T-helper 1 cell treated with Interleukin-12 subunit alpha and Interleukin-12 subunit beta and Interleukin-4 antibody, amounts not matched to agents 30 ng/mL and 1 ng/mL, for 36 hours (primary cell): ENCODE measurements around the gene SBNO1. TPM values are rescaled to one million over a fixed set of nuclear protein-coding genes. Genes with fewer than 3 reads are reported as not detected.
"Not testable (repeated sequence)": the region's sequence is repeated elsewhere in the genome, so short reads cannot be mapped to it uniquely, and the experiment has no call there.

Experiments
- intact Hi-C: fragments of 100-400 bp; cut with micrococcal nuclease; formaldehyde crosslinking; loops from one replicate; pipeline ENCODE4 v1.15.1; 2024
- total RNA-seq: library from RNA; stranded (reverse); gene quantifications from 2 replicates; pipeline ENCODE4 v1.2.3, GENCODE V29; 2022

SBNO1 gene
- total RNA-seq, 1 donor from 2014 or later: 44.1 TPM

- intact Hi-C loops: loop anchor here (1.0 kb wide), 4 partner anchors 24 to 193 kb away; partner anchors contain the start of genes MPHOSPH9 and MTRFR
These were observed 24.4 kb upstream of the SBNO1 start for GRCh38 chr12:123388951-123389559.

DNA sequence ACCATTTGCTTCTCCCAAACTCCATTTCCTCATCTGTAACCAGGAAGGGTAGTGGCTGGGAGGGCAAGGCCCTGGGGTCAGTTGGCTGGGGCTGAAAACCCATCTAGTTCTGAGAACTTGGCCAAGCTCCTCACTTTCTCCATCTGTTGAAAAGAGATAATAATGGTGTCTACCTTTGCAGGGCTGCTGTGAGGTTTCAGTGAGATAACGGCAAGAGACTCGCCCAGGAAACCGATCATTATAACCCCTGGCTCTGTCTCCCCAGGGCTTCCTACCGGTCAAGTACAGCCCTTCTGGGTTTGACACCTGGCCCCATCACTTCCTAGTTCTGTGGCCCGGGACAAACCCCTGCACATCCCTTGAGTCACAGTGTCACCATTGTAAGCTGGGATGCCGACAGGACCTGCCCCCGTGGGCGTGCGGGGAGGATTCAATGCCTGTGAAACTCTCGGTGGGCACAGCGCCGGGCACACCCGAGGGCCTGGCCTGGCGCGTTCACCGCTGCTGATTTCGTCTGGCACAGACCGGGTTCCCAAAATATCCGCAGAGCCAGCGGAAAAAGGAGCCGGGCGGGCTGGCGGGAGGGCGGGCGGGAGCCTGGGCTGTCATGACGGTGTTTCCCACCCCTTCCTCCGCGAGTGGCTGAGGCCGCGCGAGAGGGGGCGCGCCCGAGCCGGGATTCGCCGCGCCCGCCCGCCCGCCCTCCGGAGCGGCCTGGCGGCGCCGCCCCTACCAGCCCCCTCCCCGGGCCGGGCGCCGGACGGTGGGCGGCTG lies 23.7 kb upstream of the SBNO1 start:
- intact Hi-C loops: loop anchor here (1.0 kb wide), 4 partner anchors 23 to 194 kb away; partner anchors contain the start of genes MPHOSPH9 and MTRFR

DNA sequence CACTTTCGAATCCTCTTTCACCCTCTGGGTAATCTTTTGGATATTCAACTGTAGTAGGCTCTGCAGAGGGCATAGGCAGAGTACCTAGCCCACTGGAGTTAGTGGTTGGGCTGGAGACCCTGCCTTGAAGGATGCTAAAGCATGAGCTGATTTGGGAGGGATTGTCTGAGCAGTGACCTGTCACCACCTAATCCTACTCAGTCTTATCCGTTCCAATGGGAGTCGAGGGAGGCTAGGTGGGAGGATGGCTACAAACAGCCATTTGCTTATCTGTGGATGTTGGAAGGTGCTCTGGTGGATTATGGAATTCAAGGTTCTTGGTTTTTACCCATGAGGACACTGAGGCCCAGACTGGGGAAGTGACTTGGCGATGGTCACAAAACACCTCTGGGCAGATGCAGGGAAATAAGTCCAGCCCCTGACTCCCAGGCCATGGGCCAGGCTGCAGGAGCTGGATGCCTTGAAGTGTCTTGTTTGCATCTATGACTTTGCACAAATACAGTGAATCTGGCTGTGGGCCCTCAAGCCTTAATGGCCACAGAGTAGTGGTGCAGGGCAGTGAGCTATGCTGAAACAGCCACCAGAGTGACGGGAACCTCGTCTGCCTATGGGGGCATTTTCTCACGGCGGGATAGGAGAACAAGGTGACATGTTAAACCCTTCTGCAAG lies 23.0 kb upstream of the SBNO1 start:
- intact Hi-C loops: loop anchor here (1.0 kb wide), 4 partner anchors 22 to 195 kb away; partner anchors contain the start of genes MPHOSPH9 and MTRFR

GRCh38 chr12:123385536-123385935 lies 20.9 kb upstream of the SBNO1 start:
- intact Hi-C loops: not testable (repeated sequence)

DNA sequence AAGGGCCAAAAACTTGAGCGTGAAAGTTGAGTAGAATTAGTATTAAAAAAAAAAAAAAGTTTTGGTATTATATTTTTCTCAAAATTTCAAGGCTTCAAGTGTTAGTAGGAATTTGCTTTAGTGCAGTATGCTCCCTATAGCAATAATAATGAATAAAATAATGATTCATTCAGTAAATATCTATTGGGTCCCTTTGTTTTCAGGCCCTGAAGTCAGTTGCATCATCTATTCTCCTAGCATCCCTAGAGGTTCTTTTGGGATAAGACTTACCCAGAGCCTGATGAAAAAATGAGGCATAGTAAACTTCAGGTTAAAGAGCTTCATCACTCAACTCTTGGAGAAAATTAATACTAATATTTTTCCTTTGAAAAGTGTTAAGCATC lies 20.3 kb upstream of the SBNO1 start:
- intact Hi-C loops: loop anchor here (1.0 to 5.0 kb wide), 7 partner anchors 20 to 1182 kb away; partner anchors contain the start of genes DDX55, NCOR2, RILPL2 and SNRNP35

DNA sequence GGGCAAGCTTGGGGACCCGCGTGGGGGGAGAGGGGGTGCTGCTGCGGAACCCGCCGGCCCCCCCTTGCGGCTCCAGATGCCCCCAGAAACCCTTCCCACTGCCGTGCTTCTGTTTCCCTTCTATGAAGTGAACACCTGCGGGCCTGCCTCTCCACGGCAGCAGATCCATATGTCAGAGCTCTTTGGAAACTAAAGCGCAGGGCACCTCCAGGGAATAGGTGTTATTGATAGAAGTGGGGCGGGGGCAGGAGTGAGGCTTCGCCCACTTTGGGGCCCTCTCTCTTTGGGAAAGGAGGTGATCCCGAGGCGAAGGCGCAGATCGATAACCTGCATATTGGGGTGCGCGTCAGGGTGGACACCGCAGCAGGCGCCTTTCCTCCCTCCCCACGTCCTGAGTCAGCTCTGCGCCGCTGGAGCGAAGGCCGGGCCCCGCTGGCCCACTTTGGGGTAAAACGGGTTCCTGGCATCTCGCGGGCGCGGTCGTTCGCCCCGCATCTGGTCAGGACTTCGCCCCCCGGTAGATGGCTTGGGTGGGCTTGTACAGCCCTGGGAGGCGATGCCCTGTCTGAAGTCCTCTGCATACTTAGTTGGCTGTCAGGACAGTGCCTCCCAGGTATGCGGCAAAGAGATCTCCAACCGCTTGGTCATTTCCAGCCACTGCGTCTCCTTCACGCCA lies 19.8 kb upstream of the SBNO1 start:
- intact Hi-C loops: loop anchor here (1.0 to 5.0 kb wide), 7 partner anchors 19 to 1183 kb away; partner anchors contain the start of genes DDX55, NCOR2, RILPL2 and SNRNP35

DNA sequence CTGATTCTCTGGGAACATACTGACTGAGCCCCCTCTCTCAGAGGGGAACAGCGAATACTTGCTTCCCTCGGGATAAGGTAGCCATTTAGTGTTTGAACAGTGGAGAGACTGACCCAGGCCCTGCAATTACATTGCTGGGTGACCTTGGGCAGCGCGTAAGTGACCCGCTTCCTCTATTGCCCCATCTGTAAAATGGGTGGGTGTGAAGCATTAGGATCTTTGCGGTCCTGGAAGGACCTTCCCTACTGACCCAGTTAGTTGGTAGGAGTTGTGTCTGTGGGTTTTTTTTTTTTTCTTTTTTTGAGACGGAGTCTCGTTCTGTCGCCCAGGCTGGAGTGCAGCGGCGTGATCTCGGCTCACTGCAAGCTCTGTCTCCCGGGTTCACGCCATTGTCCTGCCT lies 18.0 kb upstream of the SBNO1 start:
- intact Hi-C loops: loop anchor here (2.0 to 5.0 kb wide), 4 partner anchors 220 to 1185 kb away; partner anchors contain the start of genes ATP6V0A2, DDX55, NCOR2 and OGFOD2

- intact Hi-C loops: no loop called here
These were observed 14.7 kb upstream of the SBNO1 start for GRCh38 chr12:123379391-123379790.

GRCh38 chr12:123372415-123372814 lies 7.8 kb upstream of the SBNO1 start:
- intact Hi-C loops: not testable (repeated sequence)

DNA sequence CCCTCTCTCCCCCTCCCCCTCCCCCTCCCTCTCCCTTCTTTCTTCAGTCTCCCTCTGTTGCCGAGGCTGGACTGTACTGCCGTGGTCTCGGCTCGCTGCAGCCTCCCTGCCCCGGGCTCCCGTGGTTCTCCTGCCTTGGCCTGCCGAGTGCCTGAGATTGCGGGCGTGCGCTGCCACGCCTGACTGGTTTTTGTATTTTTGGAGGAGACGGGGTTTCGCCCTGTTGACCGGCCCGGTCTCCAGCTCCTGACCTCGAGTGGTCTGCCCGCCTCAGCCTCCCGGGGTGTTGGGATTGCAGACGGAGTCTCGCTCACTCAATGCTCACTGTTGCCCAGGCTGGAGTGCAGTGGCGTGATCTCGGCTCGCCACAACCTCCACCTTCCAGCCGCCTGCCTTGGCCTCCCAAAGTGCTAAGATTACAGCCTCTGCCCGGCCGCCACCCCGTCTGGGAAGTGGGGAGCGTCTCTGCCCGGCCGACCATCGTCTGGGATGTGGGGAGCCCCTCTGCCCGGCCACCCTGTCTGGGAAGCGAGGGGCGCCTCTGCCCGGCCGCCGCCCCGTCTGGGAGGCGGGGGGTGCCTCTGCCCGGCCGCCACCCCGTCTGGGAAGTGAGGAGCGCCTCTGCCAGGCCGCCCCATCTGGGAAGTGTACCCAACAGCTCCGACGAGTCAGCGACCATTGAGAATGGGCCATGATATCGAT lies 7.2 kb upstream of the SBNO1 start:
- intact Hi-C loops: not testable (repeated sequence)

DNA sequence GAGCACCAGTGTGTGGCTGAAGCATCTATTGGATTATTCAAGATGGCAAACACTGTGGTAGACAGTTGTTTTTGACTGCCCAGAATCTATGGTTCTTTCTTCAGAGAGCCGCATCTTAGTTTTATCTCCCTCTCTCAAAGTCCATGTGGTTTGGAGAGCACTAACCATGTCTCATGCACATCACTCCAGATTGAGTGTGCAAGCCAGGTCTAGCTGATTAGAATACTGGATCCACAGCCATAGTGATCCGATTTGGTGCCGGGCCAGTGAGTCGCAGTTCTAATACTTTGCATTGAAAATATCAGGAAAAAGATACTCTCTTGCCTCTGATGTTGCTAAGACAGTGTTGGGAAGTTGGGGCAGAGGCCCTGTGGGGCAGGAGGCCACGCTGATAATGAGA lies 4.6 kb upstream of the SBNO1 start:
- intact Hi-C loops: loop anchor here (5.0 to 10.0 kb wide), 2 partner anchors 606 to 1553 kb away; partner anchors contain the start of genes CCDC92 and ZNF664

- intact Hi-C loops: loop anchor here (5.0 to 10.0 kb wide), 2 partner anchors 606 to 1554 kb away; partner anchors contain the start of genes CCDC92 and ZNF664
These were observed 3.8 kb upstream of the SBNO1 start for GRCh38 chr12:123368431-123368830.

- intact Hi-C loops: loop anchor here (5.0 to 10.0 kb wide), 2 partner anchors 607 to 1555 kb away; partner anchors contain the start of genes CCDC92 and ZNF664
These were observed 2.9 kb upstream of the SBNO1 start for GRCh38 chr12:123367511-123367910.

DNA sequence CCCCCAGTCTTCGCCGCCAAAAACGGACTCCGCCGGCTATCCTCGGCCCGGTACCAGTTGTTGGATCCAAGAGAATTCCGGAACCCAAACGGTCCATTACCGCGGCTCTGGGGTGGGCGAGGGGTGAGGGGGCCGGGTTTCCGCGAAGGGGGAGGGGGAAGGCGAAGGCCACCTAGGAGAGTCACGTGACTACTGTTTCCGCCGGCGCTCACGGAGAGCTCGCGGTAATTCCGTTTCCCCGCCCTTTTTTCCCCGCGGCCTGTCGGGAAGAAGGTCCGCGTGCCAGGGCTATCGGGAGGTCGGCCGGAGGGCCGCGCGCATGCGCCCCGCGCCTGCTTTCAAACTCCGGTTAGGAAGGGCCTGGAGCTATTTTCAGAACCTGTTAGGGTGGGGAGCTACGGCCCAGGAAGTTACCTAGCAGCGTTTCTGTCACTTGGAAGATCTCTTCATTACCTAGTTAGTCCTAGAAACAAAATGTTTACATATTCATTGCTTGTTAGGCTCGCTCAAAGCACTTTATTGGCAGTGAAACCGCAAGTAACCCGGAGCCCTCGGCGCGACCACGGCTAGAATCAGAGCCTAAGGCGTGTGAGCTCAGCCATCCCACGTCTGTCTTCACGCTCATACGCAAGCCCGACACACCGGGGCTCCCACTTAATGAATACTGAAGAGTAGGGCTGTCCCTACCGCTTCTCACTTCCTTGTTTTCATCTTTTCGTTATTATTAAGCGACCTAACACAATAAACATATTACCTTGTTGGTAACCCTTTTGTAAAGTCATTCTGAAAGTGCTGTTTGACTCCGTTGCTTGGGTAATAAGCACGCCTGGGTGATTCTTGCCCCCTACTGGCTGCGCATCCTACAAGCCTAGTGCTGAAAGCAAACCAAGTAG lies 624 bp upstream of the SBNO1 start:
- intact Hi-C loops: loop anchor here (1.0 to 10.0 kb wide), 16 partner anchors 19 to 1557 kb away; partner anchors contain the start of genes ATP6V0A2, CCDC92, CDK2AP1 and EIF2B1

DNA sequence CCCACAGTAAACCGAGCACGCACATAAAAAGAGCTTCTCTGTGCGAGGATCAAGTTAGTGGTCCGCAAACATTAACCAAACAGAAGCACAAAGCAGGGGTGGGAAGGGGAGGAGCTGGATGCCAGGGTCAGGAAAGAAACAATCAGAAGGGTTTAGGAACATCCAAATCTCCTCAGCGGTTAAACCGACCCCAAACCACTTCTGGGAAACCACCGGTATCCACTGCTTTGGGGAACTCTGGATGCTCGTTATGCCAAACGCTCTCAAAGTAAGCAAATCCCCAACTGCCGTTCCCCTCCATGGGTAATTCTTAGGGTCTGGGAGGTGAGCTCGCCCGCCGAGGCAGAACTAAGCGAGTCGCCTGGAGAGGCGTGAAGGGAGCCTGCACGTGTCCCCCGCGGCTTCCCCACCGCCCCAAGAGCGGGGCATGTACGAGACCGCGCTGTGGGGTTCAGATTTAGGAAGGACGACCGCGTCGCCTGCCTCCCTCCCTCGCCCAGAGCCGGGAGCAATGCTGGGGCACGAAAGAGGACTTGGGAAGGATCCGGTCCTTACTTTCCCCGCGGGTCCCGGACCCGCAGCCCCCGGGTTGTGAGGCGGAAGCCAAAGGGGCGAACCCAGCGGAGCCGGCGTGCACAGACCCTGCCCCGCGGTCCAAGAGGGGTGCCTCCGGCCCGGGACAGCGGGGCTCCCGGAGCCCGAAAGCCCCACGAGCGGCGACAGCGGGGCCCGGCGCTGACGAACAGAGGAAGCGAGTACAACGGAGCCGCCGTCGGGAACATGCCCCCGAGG lies 711 bp downstream of the SBNO1 start:
- intact Hi-C loops: loop anchor here (2.0 to 10.0 kb wide), 6 partner anchors 85 to 1628 kb away; partner anchors contain the start of genes ATP6V0A2, BRI3BP, CCDC92 and DDX55

DNA sequence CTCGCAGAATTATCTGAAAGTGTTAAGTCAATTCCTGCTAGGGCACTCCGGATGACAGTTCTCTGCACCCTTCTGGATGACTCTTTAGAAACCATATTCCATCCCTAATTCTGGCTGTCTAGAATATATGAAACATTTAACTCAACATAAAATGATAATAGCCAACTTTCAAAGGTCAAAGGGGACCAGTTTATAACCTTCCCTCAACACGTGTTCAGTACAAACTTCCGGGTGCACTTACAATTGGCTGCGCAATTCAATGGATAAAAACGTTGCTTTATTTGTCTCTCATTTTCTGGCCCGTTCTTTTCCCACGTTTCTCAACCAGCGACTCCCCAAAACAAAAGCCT lies 1.3 kb downstream of the SBNO1 start:
- intact Hi-C loops: loop anchor here (5.0 to 10.0 kb wide), 3 partner anchors 239 to 1629 kb away; partner anchors contain the start of genes BRI3BP, CCDC92, DDX55 and ZNF664

DNA sequence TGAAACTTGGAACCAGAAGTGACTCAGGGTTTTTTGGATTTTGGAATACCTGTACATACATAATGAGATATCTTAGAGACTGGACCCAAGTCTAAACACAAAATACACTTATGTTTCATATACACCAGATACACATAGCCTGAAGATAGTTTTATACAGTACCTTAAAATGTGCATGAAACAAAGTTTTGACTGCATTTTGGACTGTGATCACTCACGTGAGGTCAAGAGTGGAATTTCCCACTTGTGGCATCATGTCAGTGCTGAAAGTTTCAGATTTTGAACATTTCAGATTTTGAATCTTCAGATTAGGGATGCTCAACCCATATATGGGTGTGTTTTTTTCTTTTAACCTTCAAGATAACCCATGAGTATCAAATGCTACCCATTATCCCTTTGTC lies 6.6 kb downstream of the SBNO1 start:
- intact Hi-C loops: no loop called here

GRCh38 chr12:123356159-123356670 lies 8.4 kb downstream of the SBNO1 start:
- intact Hi-C loops: no loop called here
